HepG2 (cell line): ENCODE data around the gene FSIP1. TPM values are rescaled to one million over a fixed set of nuclear protein-coding genes. Genes with fewer than 3 reads are reported as not detected.

ENCODE experiments used
- ATAC-seq: fragments of 200-7000 bp; cut with Tn5 transposase; 3 replicates; pipeline ENCODE4 v1.9.1; 2020; ENCODE audit warnings: mild to moderate bottlenecking, moderate library complexity
- BruUV-seq: library from RNA; stranded (reverse); fragments of 400-500 nt; replicated peaks from 2 replicates; lab custom pipeline; 2021; lab: Mats Ljungman, UMichigan
- CTCF ChIA-PET: fragments of 300-600 bp; formaldehyde crosslinking; extraction: SDS; loops from one replicate; lab custom pipeline; 2021; ENCODE audit warnings: low total read pairs, inconsistent platforms, low intra/inter-chr PET ratio; lab: Yijun Ruan, JAX
- POLR2A ChIA-PET: fragments of 350-600 bp; sonication (Branson Sonifier 250); formaldehyde crosslinking; loops from one replicate; lab custom pipeline; 2020; ENCODE audit warnings: antibody characterized with exemption, inconsistent platforms; lab: Yijun Ruan, JAX
- DNase-seq: peaks from one replicate; pipeline ENCODE4 v3.0.0-alpha.2; 2015; ENCODE audit warnings: low spot score
- FAIRE-seq: peaks from 3 replicates; lab custom pipeline; 2011; peaks lifted over from hg19 to GRCh38; lab: Jason Lieb, UNC
- H2AFZ ChIP-seq: one replicate; pipeline ENCODE4 v1.6.1; 2011; ENCODE audit warnings: low read length, inconsistent platforms
- H3K27ac ChIP-seq: fragments of 300-600 bp; 3 replicates; pipeline ENCODE4 v1.8.0; 2011; ENCODE audit warnings: mixed run types, mild to moderate bottlenecking, mixed read lengths, low read length, inconsistent platforms; ENCODE audit not compliant: insufficient read depth; ENCODE audit errors: extremely low read length
- H3K27me3 ChIP-seq, 2 experiments: fragments of 200-600 bp in 1 of 2; 2 replicates in 1 of 2; 3 replicates in 1 of 2; pipeline versions ENCODE4 v1.6.0 to v1.8.0; 2011; ENCODE audit warnings: low read length in 2 of 2, mild to moderate bottlenecking in 2 of 2, moderate library complexity in 2 of 2, inconsistent platforms in 1 of 2; ENCODE audit not compliant: insufficient read depth in 2 of 2, control insufficient read depth in 1 of 2
- H3K36me3 ChIP-seq, 2 experiments: fragments of 200-600 bp in 1 of 2; replicated peaks in 1 of 2; 2 replicates in 1 of 2; 3 replicates in 1 of 2; pipeline versions ENCODE4 v1.5.1 to v1.8.0; 2011; ENCODE audit warnings: low read length in 2 of 2, inconsistent platforms in 1 of 2; ENCODE audit not compliant: insufficient read depth in 2 of 2, control insufficient read depth in 1 of 2
- H3K4me1 ChIP-seq: 2 replicates; pipeline ENCODE4 v1.5.1; 2012; ENCODE audit warnings: low read length, inconsistent platforms; ENCODE audit not compliant: insufficient read depth
- H3K4me2 ChIP-seq: 2 replicates; pipeline ENCODE4 v1.6.0; 2011; ENCODE audit warnings: low read depth, low read length, inconsistent platforms
- H3K4me3 ChIP-seq, 3 experiments: fragments of 200-600 bp in 1 of 3; sonication (generic), shearing (Covaris generic) in 1 of 3; replicated peaks in 1 of 3; 2 replicates each; pipeline ENCODE4 v1.5.1; 2011 to 2016; ENCODE audit warnings: low read length in 3 of 3, inconsistent platforms in 2 of 3, low read depth in 2 of 3, mild to moderate bottlenecking in 2 of 3, control low read depth in 1 of 3, mixed read lengths in 1 of 3; ENCODE audit not compliant: insufficient read depth in 1 of 3
- H3K79me2 ChIP-seq: one replicate; pipeline ENCODE4 v1.6.1; 2011; ENCODE audit warnings: low read length, inconsistent platforms; ENCODE audit not compliant: insufficient read depth
- H3K9ac ChIP-seq: 2 replicates; pipeline ENCODE4 v1.6.0; 2011; ENCODE audit warnings: mild to moderate bottlenecking, low read depth, low read length, inconsistent platforms; ENCODE audit not compliant: insufficient read depth
- H3K9me3 ChIP-seq: 2 replicates; pipeline ENCODE4 v1.5.1; 2012; ENCODE audit warnings: mild to moderate bottlenecking, low read length
- H4K20me1 ChIP-seq: 2 replicates; pipeline ENCODE4 v1.6.0; 2011; ENCODE audit warnings: inconsistent platforms, mild to moderate bottlenecking, low read length, moderate library complexity; ENCODE audit not compliant: insufficient read depth
- MIER3 ChIP-seq: IDR thresholded peaks from 2 replicates; pipeline ENCODE4 v1.6.1; 2016; ENCODE audit warnings: missing compliant biosample characterization, borderline replicate concordance
- NONO ChIP-seq, 2 experiments: fragments of 450-650 bp in 1 of 2; sonication (generic) in 1 of 2; formaldehyde crosslinking in 1 of 2; IDR thresholded peaks in 1 of 2; conservative IDR thresholded peaks in 1 of 2; 2 replicates each; pipeline versions ENCODE4 v1.6.1 to v1.8.0; 2017 to 2022; ENCODE audit warnings: mild to moderate bottlenecking in 1 of 2, missing genetic modification reagents in 1 of 2, moderate library complexity in 1 of 2
- PAWR ChIP-seq: sonication (generic); formaldehyde crosslinking; IDR thresholded peaks from 2 replicates; pipeline ENCODE4 v1.4.0; 2020; ENCODE audit warnings: missing genetic modification reagents, mild to moderate bottlenecking, borderline replicate concordance
- PAXIP1 ChIP-seq: sonication (generic); formaldehyde crosslinking; conservative IDR thresholded peaks from 2 replicates; pipeline ENCODE4 v1.4.0; 2020; ENCODE audit warnings: mild to moderate bottlenecking, missing genetic modification reagents, moderate library complexity
- ZNF564 ChIP-seq: sonication (generic); formaldehyde crosslinking; IDR thresholded peaks from 2 replicates; pipeline ENCODE4 v1.8.1; 2023; ENCODE audit warnings: mild to moderate bottlenecking, missing genetic modification reagents
- ZNF761 ChIP-seq: sonication (generic); formaldehyde crosslinking; conservative IDR thresholded peaks from 2 replicates; pipeline ENCODE4 v1.4.0; 2020; ENCODE audit warnings: mild to moderate bottlenecking, missing genetic modification reagents
- WGBS: methylation state at CpG from one replicate; pipeline ENCODE4 v1.1.6; 2017; ENCODE audit warnings: low lambda C conversion rate; 5-methylcytosine and 5-hydroxymethylcytosine counted together
- in situ Hi-C: cut with HindIII; loops from 2 replicates; pipeline ENCODE4 v1.10.0; 2017; ENCODE audit warnings: low pct_unique_long_range_greater_than_20kb; ENCODE audit not compliant: extremely low pct_ligation_motif_present
- intact Hi-C: fragments of 100-400 bp; cut with micrococcal nuclease; formaldehyde crosslinking; loops from one replicate; pipeline ENCODE4 v1.10.0; 2022; ENCODE audit not compliant: unreplicated experiment
- polyA plus RNA-seq, 8 experiments: library from polyadenylated mRNA; depleted of rRNA in 3 of 8; stranded (reverse) in 7 of 8; unstranded in 1 of 8; fragments of >200 nt; fragmentation: Illumina TruSeq in 4 of 8; extraction: Trizol in 4 of 8; gene quantifications; 2 replicates each; pipeline versions ENCODE4 v1.2.1 to v1.2.3, GENCODE V29; 2011 to 2016; ENCODE audit warnings: low read depth in 4 of 8, missing spikeins in 1 of 8, mixed read lengths in 1 of 8; ENCODE audit not compliant: insufficient read depth in 1 of 8
- total RNA-seq, 5 experiments: library from RNA; depleted of rRNA; stranded (reverse); fragments of >200 nt; fragmentation: Illumina TruSeq; extraction: Trizol; gene quantifications; 2 replicates each; pipeline ENCODE4 v1.2.3, GENCODE V29; 2016; ENCODE audit warnings: low read depth in 1 of 5

Gene FSIP1
- total and polyA plus RNA-seq, 2 of the 13 experiments (the other 11 are each of a cell fraction or from before 2014, with no cell fraction given) = 0.18 TPM; not detected in 1

GRCh38 chr15:39687965-39688364, 94.7 kb downstream of the FSIP1 start:
- no TSS peak for BruUV-seq

More at GRCh38 chr15:39687965-39688364, 94.7 kb downstream of the FSIP1 start:
- H2AFZ ChIP-seq = no peak overlapping the region
- no peak overlapping the region for H3K27ac ChIP-seq
- intact Hi-C loops = loop anchor here (2.0 kb wide), 1 partner anchor 187 kb away; no protein-coding TSS in a partner anchor
- ATAC-seq (no peak), DNase-seq (no peak), FAIRE-seq (no peak)
- ChIA-PET CTCF (interaction anchor here (3.1 kb wide), 1 partner anchor 70 kb away, joined by 36 read pairs; no protein-coding TSS in a partner anchor), POLR2A (no interaction called here)
- no peak overlapping the region for H3K4me3 ChIP-seq
- H4K20me1 ChIP-seq = no peaks in the 10 kb centered on the region
- WGBS = 57% methylated on average over 2 of the region's 2 CpGs
- H3K27me3 ChIP-seq = no peaks in the 10 kb centered on the region
- H3K4me1 ChIP-seq = no peaks in the 10 kb centered on the region
- no peaks in the 10 kb centered on the region for H3K79me2 ChIP-seq
- in situ Hi-C loops = no loop called here
- no peaks in the 10 kb centered on the region for H3K36me3 ChIP-seq
- no peaks in the 10 kb centered on the region for H3K9me3 ChIP-seq
- no peak for TF ChIP-seq PAXIP1 (CRISPR knock-in tag)
- TF ChIP-seq ZNF761 (CRISPR knock-in tag) = no peak
- no peak for TF ChIP-seq ZNF564 (CRISPR knock-in tag)
- no peak for TF ChIP-seq NONO (IDR thresholded peaks at IDR 0.05)
- TF ChIP-seq NONO (CRISPR knock-in tag; conservative IDR thresholded peaks at IDR 0.05) = no peak
- no peak for TF ChIP-seq MIER3 (CRISPR knock-in tag)
- TF ChIP-seq PAWR (CRISPR knock-in tag) = no peak
- no peak overlapping the region for H3K4me2 ChIP-seq
- no peak overlapping the region for H3K9ac ChIP-seq
